ENCODE data around the gene MAD2L1.

MAD2L1 gene

DNA sequence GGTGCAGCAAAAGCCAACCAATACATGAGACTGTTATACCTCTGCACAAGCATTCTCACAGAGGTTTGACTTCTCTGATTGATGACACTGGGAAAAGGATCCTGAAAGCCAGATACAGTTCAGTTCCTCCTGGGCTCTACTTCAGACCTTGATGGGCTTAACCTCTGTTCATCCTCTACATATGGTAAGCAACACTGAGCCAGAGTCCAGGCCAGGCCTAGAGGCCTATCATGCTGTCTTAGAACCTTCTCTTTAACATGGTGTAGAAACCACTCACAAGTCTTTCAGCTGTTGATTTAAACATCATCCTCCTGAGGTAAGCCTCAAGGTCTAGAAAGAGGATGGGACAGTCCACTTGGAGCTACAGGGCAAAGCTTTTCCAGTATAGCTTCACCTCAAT lies 9.2 kb downstream of the MAD2L1 start:
- no peak for DNase-seq (ENCODE audit: low spot score)

DNA sequence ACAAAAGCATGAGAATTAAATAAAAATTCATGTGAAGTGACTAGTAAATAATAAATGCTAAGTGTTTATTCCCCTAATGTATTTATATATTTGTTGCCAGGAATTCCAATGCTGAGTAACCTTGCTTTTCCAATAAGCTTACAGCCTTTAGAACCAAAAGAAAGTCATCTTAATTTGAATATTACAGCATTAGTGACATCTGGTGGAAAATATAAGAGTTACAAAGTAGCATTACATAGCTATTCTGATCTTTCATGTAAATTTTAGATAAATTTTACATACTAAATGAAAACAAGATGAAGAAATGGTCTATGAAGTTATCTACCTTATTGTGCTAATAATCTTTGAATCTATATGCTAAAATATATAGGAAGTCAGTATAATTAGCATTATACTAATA lies 10.4 kb downstream of the MAD2L1 start:
- peak; percentile 65 for DNase-seq (ENCODE audit: low spot score)

- DNase-seq (ENCODE audit: low spot score): no peak
Observed at GRCh38 chr4:120055795-120056194, 10.9 kb downstream of the MAD2L1 start.

- no peak for DNase-seq (ENCODE audit: low spot score)
Observed at GRCh38 chr4:120055162-120055561, 11.5 kb downstream of the MAD2L1 start.

DNA sequence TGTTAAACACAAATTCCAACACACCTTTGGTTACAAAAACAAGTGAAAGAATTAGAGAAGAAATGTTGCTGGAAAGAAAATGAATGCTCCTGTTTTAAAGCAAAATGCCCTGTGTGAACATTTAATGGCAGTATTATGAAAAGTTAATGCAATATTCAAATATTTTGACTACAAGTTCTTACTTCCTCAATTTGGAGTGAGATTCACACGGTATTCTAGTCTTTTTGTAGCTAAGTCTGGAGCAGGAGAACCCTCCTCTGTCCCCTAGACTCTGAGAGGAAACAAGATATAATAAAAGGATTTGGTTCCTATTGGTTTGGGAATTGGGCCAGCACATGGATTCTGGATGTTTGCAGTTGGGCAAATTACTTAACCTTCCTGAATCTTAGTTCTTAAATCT lies 12.7 kb downstream of the MAD2L1 start:
- DNase-seq (ENCODE audit: low spot score): no peak

GRCh38 chr4:120052856-120053255 lies 13.8 kb downstream of the MAD2L1 start:
- peak; percentile 87 for DNase-seq (ENCODE audit: low spot score)

GRCh38 chr4:120051253-120051652 lies 15.4 kb downstream of the MAD2L1 start:
- no peak for DNase-seq (ENCODE audit: low spot score)

DNA sequence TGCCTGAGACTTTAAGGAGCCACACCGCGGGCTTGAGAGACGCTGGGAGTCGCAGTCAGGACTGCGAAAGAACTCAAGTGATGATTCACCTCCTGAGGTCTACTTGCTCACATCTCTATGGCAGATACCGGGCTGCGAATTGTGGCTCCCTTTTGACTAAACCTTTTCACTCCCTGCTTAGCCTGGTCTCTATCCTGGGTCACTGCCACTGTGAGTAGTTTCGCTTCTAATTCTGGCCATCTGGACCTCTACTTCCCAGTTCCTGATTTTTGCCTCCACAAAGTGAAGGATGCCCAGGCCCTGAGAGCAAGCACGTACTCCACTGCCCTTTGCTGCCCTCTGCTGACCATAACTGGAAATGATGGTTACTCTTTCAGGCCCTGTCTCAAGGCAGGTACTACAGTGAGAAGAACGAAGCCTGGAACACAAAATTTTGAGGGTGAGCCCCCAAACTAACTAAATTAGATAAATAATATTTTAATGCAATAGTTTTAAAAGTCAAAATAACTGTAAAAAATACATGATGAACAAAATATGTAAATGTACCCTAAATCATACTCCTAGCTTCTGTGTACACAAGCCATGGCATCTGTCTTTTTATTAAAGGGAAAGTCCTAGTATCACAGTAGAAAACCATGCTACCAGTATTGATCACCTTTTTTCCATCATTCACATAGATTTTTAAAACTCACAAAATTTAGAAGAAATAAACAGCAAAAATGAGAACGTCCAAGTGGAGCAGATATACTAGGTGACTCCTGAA lies 16.7 kb downstream of the MAD2L1 start:
- DNase-seq (ENCODE audit: low spot score): peak; percentile 69

DNA sequence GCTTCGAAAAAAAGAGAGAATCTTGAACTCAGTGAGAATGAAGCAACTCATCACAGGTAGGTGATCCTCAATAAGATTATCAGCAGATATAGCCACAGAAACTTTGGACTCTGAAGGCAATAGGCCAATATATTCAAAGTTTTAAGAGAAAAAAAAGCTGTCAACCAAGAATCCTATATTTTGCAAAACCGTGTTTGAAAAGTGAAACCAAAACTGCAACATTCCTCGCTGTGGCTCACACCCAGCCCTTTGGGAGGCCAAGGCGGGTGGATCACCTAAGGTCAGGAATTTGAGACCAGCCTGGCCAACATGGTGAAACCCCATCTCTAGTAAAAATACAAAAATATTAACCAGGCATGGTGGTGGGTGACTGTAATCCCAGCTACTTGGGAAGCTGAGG lies 22.8 kb downstream of the MAD2L1 start:
- DNase-seq (ENCODE audit: low spot score): no peak

DNA sequence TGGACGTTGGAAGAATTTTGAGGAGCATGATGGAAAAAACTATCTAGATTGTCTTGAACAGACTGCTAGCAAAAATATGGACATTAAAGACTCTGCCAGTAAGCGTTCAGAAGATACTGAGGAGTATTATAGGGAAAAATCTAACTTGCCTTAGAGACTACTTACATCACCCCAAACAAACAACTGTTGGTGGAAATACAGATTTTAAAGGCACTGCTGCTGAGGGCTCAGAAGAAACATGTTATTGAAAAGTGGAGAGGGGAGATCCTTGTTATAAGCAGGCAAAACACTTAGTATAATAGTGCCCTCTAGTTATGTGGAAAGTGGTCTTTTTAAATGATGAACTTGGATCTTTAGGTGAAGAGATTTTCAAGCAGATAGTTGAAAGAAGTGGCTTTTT lies 29.2 kb downstream of the MAD2L1 start:
- no peak for DNase-seq (ENCODE audit: low spot score)

DNA sequence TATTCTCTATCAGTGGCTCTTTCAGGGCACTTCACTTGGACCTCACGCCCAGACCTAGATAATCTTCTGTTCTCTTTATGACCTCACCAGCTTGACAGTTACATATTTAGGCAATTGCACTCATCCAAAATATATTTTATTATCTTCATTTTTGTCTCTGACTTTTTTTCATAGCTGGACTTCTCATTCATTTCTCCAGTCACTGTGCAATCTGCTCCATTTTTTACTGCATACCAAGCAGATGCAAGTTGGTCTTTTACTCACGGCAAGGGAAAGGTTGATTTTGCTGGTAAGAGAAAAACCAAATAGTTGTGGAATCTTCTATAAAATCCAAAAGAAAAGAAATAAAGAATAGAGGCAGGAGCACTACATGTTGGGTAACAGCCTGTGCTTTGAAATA lies 31.7 kb downstream of the MAD2L1 start:
- no peak for DNase-seq (ENCODE audit: low spot score)

GRCh38 chr4:120026853-120027252 lies 39.8 kb downstream of the MAD2L1 start:
- no peak for DNase-seq (ENCODE audit: low spot score)

GRCh38 chr4:120025516-120025915 lies 41.1 kb downstream of the MAD2L1 start:
- DNase-seq (ENCODE audit: low spot score): no peak

GRCh38 chr4:120018786-120019185 lies 47.9 kb downstream of the MAD2L1 start:
- DNase-seq (ENCODE audit: low spot score): no peak

GRCh38 chr4:120017939-120018692 lies 48.5 kb downstream of the MAD2L1 start:
- no peak for DNase-seq (ENCODE audit: low spot score)

- DNase-seq (ENCODE audit: low spot score): no peak
Observed at GRCh38 chr4:120011725-120012124, 54.9 kb downstream of the MAD2L1 start.

DNA sequence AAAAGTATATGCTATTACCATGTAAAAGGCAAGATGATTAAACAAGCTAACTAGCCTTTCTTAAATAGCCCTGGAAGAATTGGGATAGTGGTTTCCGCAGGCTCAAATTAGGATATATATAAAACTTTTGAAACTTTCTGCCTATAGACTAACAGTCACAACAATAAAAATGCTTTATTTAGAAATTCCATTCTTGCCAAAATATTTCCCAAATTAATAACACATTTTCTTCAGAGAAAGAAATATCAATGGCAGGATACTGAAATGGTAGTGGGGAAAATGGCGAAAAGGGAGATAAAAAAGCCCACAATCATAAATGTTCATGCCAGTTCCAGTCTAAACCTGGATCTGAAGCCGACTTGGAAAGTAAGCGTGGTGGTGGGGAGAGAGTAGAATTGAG lies 56.0 kb downstream of the MAD2L1 start:
- DNase-seq (ENCODE audit: low spot score): no peak

DNA sequence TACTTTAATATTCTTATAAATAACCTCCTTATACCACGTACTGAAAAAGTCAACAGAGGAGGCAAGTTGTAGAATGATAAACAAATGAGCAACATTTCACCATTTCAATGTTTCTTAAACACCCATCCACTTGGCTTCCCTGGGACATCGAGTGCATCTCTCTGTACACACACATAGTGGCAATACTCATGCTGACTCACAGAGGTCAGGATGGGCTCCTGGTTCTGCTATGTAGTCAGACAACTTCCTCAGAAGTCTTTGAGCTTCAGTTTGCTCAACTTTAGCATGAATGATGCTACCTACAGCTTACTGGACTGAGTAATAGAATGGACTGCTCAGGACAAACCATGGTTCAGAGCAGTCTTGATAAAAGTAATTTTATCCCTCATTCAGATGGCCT lies 56.9 kb downstream of the MAD2L1 start:
- DNase-seq (ENCODE audit: low spot score): peak; percentile 59

- no peak for DNase-seq (ENCODE audit: low spot score)
Observed at GRCh38 chr4:120008957-120009356, 57.7 kb downstream of the MAD2L1 start.

DNA sequence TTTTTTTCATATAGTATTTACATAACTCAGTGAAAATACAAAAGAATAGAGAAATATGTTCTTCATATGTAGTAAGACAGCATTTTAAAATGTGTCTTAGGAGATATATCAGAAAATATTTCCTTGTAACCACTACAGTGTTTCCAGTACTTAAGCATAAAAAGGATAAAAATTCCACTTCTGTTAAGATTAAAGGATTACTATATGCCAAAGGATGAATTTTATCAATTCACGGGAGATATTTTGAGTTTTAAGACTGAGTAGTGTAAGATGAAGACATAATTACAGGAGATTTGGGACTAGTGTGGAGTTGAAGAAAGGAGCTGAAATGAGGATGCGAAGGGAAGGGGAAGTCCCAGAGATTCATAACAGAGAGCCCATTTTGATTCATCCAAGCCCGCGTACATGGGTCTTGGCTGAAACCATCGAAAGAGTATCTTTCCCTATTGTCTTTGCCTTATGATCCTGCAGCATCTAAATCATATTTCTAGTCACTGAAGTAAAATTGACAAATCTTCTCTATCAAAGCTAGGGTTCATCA lies 58.7 kb downstream of the MAD2L1 start:
- DNase-seq (ENCODE audit: low spot score): no peak

GRCh38 chr4:120007191-120007871 lies 59.3 kb downstream of the MAD2L1 start:
- no peak for DNase-seq (ENCODE audit: low spot score)
